ENCODE data around the gene ABCA1. TPM values are rescaled to one million over a fixed set of nuclear protein-coding genes. Genes with fewer than 3 reads are reported as not detected.

The ABCA1 gene
- total RNA-seq, 6 experiments from 2014 or later = 9.1 to 16.5 (median 9.4) TPM

- H3K27ac Mint-ChIP-seq = peak overlapping the region; percentile 95
- no peaks in the 10 kb centered on the region for H3K27me3 Mint-ChIP-seq (ENCODE audit: insufficient read depth)
- no peak for TF ChIP-seq CTCF (IDR thresholded peaks at IDR 0.05)
- peak overlapping the region; percentile 95 for H3K4me3 Mint-ChIP-seq
- H3K9me3 Mint-ChIP-seq = no peaks in the 10 kb centered on the region
- peaks cover 43% of the 10 kb centered on the region for H3K4me1 Mint-ChIP-seq (ENCODE audit: low read depth)
- 0 out of 2 replicates have a peak, but pooled peaks cover 4% of the 10 kb centered on the region for H3K36me3 Mint-ChIP-seq (ENCODE audit: low read depth)
- DNase-seq = no peak
Measured at GRCh38 chr9:104747245-104747564, 180.8 kb downstream of the ABCA1 start.

- Mint-ChIP-seq H3K4me1 (ENCODE audit: low read depth) (peaks cover 43% of the 10 kb centered on the region), H3K9me3 (no peaks in the 10 kb centered on the region)
Measured at GRCh38 chr9:104746798-104747197, 181.2 kb downstream of the ABCA1 start.

GRCh38 chr9:104746285-104746684, 181.7 kb downstream of the ABCA1 start:
- no peaks in the 10 kb centered on the region for H3K27me3 Mint-ChIP-seq (ENCODE audit: insufficient read depth)
- no peaks in the 10 kb centered on the region for H3K9me3 Mint-ChIP-seq
- no peak for TF ChIP-seq CTCF (IDR thresholded peaks at IDR 0.05)
- peaks cover 44% of the 10 kb centered on the region for H3K4me1 Mint-ChIP-seq (ENCODE audit: low read depth)
- DNase-seq = no peak
- no peaks in the 10 kb centered on the region for H3K36me3 Mint-ChIP-seq (ENCODE audit: low read depth)
- 0 out of 2 replicates have a peak overlapping the region, but pooled peaks have one; percentile 95 for H3K4me3 Mint-ChIP-seq
- no peak overlapping the region for H3K27ac Mint-ChIP-seq

More at GRCh38 chr9:104746798-104747197, 181.2 kb downstream of the ABCA1 start:
- no peak for TF ChIP-seq CTCF (IDR thresholded peaks at IDR 0.05)
- no peak for DNase-seq
- Mint-ChIP-seq H3K4me3 (peak overlapping the region; percentile 95), H3K27me3 (ENCODE audit: insufficient read depth) (no peaks in the 10 kb centered on the region), H3K36me3 (ENCODE audit: low read depth) (no peaks in the 10 kb centered on the region), H3K27ac (peak overlapping the region; percentile 95)

- Mint-ChIP-seq H3K9me3 (no peaks in the 10 kb centered on the region), H3K4me1 (ENCODE audit: low read depth) (peaks cover 48% of the 10 kb centered on the region), H3K36me3 (ENCODE audit: low read depth) (no peaks in the 10 kb centered on the region), H3K27me3 (ENCODE audit: insufficient read depth) (no peaks in the 10 kb centered on the region), H3K4me3 (no peak overlapping the region), H3K27ac (no peak overlapping the region)
- no peak for TF ChIP-seq CTCF (IDR thresholded peaks at IDR 0.05)
- no peak for DNase-seq
Measured at GRCh38 chr9:104745852-104746251, 182.1 kb downstream of the ABCA1 start.

- H3K4me1 Mint-ChIP-seq (ENCODE audit: low read depth) = peaks cover 46% of the 10 kb centered on the region
- peak; percentile 88 for TF ChIP-seq CTCF (IDR thresholded peaks at IDR 0.05)
- H3K4me3 Mint-ChIP-seq = no peak overlapping the region
- DNase-seq = peak; percentile 70
- no peaks in the 10 kb centered on the region; the same call in 1 of the 2 replicates for H3K27me3 Mint-ChIP-seq (ENCODE audit: insufficient read depth)
- no peak overlapping the region; the same call in 1 of the 2 replicates for H3K27ac Mint-ChIP-seq
- H3K9me3 Mint-ChIP-seq = no peaks in the 10 kb centered on the region
- no peaks in the 10 kb centered on the region for H3K36me3 Mint-ChIP-seq (ENCODE audit: low read depth)
Measured at GRCh38 chr9:104743376-104743985, 184.5 kb downstream of the ABCA1 start.
